ENCODE data around the gene RARS2.
"Not testable (repeated sequence)": the region's sequence is repeated elsewhere in the genome, so short reads cannot be mapped to it uniquely, and the experiment has no call there.

Gene RARS2

DNA sequence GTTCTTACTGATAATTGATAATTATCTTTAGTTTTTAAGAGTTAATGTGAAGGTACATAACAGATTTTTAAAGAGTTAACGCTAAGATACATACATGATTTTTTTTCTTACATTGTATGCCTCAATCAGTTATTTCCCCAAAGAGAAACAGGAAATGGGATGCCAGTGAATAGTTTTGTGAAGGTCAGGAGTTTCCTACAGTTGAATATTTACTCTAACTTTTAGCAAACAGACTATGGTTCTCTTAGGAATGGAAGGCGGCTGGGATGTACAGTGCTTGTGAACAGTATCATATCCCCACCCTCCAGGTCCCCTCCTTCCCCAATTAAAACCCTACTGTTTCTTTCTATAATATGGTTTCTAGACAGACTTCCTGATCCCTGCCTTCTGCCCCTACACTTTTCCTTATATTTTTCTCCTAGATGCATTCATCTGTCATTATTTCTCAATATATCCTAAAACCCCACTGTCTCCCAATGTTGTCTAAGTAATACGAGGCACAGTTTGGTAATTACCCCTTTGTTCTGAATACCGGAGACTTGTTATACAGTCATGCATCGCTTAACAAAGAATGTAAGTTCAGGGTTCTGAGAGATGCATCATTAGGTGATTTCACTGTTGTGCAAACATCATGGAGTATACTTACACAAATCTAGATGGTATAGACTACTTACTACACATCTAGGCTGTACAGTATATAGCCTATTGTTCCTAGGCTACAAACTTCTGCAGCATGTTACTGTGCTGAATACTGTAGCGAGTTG is 87.8 kb downstream of the RARS2 start:
- no peak for DNase-seq (ENCODE audit: low read depth in 2 of 2)

DNA sequence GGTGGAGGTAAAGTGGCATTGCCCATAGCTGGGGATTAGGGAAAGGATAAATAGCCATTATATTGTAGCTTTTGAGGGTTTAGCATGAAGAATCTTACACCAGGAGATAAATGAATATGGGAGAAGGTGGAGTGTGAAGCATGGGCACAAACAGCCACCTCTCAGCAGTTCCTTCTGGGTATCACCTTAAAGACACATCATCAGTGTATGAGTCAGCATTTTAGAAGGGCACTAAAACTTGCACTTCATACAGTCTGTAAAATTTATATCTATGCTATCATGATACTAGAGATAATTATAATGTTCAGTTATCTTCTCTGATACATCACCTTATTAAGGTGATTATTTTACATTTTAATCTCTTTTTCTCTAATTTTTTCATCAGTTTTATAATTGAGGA is 91.7 kb downstream of the RARS2 start:
- no peak for DNase-seq (ENCODE audit: low read depth in 2 of 2)

DNA sequence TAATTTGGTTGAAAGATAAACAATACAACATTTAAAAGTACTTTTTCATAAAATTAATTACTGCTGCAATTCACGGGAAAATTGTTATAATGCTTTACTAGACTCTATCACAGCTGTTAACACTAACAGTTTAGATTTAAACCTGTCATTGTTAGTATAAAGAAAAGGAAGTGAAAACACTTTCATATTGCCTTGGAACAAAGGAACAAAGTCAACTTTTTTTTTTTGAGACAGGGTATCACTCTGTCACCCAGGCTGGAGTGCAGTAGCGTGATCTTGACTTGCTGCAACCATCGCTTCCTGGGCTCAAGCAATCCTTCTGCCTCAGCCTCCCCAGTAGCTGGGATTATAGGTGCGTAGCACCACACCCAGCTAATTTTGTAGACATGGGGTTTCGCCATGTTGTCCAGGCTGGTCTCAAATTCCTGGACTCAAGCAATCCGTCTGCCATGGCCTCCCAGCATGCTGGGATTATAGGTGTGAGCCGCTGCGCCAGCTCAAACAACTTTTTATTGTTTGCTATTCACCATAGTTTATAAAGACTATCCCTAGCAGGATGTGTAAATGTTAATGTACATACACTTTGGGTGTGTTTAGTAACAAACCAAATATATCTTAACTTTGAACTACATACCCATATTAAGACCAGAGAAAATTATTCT is 94.9 kb downstream of the RARS2 start:
- no peak for DNase-seq (ENCODE audit: low read depth in 2 of 2)

DNA sequence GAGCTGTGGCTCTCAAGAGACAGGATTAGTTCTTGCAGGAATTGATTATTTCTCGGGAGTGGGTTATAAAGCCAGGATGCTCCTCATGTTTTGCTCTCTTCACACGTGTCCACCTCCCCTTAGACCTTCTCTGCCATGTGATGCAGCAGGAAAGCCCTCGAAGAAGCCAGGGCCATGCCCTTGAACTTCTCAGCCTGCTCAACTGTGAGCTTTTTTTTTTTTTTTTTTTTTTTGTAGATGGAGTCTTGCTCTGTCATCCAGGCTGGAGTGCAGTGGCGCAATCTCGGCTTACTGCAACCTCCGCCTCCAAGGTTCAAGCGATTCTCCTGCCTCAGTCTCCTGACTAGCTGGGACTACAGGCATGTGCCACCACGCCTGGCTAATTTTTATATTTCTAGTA is 100.5 kb downstream of the RARS2 start:
- not testable (repeated sequence) for DNase-seq (ENCODE audit: low read depth in 2 of 2)

DNA sequence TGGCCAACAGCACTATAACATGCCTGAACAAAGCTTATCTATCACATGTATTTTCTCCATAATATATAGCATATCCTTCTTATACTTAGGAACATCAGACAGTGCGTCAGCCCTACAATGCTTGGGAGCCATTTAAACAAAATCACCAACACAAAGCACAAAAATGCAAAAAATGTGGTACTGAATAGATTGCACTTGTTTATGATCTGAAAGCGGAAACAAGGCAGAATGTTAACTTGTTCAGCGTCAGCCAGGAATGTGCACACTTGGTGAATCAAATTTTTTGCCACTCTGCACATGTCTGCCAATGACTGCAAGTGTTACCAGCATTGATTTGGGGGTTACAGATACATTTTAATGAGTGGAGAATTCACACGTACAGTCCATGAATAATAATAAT is 102.2 kb downstream of the RARS2 start:
- no peak for DNase-seq (ENCODE audit: low read depth in 2 of 2)

DNA sequence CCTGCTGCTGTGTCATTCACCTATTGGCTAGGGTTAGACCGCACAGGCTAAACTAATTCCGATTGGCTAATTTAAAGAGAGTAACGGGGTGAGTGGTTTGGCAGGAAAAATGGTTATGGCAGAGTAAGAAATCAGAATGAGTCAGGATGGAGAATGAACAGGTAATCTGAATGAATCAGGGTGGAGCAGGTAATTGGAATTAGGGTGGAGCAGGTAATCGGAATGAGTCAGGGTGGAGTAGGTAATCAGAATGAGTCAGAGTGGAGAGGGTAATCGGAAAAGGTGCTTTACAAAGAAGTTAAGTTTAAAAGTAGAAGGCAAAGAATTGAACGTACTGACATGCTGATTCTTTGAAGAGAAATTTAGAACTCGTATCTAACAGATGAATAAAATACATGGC is 105.3 kb downstream of the RARS2 start:
- DNase-seq (ENCODE audit: low read depth in 2 of 2) = no peak

DNA sequence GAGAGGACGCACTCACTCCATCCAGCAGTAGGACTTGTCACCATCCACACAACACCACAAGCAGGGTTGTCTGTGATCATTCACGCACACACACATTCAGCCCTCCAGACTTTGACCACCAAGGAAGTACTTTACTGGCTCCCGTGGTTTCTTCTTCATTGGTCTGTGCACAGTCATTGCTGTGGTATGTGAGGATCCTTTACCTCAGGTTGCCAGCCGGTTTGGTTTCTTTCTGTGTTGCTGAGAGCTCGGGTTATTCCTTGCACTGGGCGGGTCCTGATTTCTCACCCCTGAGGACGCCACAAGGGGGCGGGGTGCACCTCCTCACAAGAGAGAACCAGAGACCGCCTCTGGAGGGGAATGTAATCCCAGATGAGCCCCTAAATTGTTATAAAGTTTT is 105.9 kb downstream of the RARS2 start:
- DNase-seq (ENCODE audit: low read depth in 2 of 2) = no peak

DNA sequence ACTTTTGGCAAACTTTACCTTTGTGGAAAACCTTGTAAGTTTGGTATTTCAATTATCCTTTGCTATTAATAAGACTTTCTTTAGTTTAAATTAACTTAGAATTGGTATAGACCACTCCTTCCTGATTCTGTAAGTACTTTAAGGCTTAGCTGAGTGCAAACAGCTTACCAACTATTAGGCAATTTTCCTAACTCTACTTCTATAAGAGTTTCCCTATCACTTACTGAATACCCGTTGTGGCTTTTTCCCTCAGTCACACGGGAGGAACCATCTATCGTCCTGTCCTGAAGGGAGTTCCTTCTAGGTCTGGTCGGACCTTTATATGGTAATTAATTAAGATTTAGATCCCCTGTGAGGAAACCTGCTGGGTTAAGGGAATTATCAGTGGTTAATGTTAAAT is 107.4 kb downstream of the RARS2 start:
- DNase-seq (ENCODE audit: low read depth in 2 of 2) = no peak

DNA sequence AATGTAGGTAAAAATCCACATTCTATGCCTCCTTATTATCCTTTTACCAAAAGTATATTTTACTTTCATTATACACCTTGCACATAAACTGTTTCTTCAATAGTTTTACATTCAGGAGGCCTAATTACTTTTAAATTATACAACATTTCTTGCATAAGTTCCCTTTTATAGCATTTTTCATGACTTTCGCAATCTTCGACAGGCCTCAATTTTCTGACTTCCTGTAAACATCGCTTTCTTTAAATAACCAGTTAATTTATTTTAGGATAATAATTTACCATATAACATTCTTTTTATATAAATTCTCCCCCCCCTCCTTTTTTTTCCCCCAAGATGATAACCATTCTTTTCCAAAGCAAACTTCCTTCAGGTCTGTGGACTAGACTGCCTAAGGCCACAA is 107.9 kb downstream of the RARS2 start:
- DNase-seq (ENCODE audit: low read depth in 2 of 2) = no peak

DNA sequence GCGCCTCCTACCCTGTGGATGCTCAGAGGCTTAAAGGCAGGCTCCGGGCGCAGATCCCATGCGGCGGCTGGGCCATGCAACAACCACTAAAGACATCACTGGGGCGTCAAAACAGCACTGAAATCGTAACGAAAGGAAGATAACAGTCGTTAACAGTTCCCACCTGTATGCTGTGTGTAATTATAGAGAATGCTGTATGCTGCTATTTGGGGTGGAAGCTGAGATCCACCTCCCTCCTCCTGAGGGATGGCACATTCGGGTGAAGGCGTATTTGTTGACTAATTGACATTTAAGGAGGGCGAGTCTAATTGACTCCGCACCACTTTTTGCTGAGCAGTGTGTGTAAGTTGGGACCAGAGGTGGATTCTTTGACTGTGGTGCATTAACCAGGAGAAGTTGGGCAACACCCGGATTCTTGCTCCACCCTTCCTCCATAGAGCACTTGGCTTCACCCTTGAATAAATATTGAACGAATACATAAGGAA is 116.3 kb downstream of the RARS2 start:
- DNase-seq (ENCODE audit: low read depth in 2 of 2) = no peak

DNA sequence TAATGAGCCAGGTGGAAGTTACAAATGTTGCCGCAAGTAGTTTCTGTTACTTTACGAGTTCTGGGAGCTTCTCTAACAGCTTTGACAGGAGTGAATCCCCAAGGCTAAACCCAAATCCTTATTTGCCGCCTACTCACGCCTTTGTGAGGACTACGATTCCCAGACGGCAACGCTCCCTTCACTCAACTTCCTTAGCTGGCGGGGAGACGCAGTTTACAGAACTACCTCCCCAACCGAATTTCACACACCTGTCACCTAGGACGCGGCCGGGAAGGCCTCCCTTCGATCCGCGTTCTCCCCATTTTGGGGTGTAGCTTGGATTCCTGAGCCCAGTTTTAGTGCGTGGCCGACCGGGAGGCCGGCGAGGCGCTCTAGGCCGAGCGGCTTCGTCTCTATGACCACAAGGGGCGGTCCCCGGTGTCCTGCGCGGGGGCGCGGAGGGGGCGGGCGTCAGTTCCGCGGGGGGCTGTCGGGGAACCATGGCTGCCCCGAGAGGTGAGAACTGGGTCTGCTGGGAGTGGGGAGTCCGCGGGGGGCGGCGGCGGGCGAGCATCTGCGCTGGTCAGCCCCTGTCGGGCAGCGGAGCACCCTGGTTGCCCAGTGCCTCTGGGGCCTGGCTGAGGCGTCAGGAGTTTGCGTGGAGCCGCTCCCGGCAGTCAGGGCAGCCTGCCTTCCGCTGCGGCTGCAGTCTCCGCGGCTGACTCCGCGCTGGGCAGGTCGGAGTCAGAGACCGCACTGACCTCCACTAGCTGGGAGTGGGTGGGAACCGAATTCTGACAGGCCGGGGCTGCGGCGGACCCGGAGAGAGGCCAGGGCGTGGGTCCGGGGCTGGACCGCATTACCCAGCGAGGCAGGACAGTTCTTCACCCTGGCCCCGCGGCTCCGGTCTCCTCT is 117.0 kb downstream of the RARS2 start, which contains the start of gene SLC35A1:
Gene SLC35A1, plus strand, starts transcription at position 450 of the 894 bp plus-strand sequence. Its CDS starts 30 bp downstream, at position 480.
- peak; percentile 76 for DNase-seq (ENCODE audit: low read depth in 2 of 2)

DNA sequence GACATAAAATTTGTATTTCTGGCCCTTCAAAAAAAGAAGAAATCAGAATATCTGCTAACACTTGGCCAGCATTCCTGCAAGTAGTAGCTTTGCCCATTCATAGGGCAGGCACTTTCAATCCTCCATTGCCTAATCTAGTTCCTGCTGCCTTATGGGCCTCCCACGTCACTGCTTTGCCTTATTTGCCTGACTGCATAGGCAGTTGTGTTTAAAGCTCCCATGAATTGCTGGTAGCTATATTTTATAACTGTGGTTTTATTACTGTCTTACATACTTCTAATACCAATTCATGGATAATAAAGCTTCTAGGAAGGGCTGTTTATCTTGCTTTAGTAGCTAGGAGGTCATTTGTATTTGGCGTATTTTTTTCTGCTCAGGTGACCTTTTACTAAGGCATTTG is 124.7 kb downstream of the RARS2 start:
- no peak for DNase-seq (ENCODE audit: low read depth in 2 of 2)
